ENCODE results near the gene PBOV1.

The PBOV1 gene

GRCh38 chr6:138182939-138183789 is 35.1 kb downstream of the PBOV1 start:
- Mint-ChIP-seq H3K9me3 (peaks cover 6% of the 10 kb centered on the region), H3K4me3 (no peak overlapping the region), H3K4me1 (ENCODE audit: low read depth) (no peaks in the 10 kb centered on the region), H3K27me3 (peaks cover 9% of the 10 kb centered on the region), H3K36me3 (ENCODE audit: low read depth) (no peaks in the 10 kb centered on the region), H3K27ac (no peak overlapping the region)
- intact Hi-C loops (cut with micrococcal nuclease): no loop called here

DNA sequence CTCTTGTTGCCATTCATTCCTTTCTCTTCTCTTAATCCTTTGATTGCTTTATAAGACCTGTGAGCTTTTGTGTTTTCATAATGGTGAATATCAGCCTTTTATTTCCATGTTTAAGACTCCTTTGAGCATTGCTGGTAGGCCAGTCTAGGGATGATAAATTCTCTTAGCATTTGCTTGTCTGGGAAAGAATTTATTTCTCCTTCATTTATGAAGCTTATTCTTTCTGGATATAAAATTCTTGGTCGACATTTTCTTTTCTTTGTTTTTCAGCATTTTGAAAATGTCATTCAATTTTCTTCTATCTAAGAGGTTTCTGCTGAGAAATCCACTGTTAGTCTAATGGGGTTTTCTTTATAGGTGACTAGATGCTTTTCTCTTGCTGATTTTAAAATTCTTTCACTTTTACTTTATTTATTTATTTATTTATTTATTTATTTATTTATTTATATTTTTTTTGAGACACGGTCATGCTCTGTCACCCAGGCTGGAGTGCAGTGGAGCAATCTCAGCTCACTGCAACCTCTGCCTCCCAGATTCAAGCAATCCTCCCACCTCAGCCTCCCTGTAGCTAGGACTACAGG is 41.5 kb downstream of the PBOV1 start:
- intact Hi-C loops (cut with micrococcal nuclease): no loop called here
- Mint-ChIP-seq H3K27me3 (peaks cover 14% of the 10 kb centered on the region), H3K9me3 (peaks cover 26% of the 10 kb centered on the region), H3K4me1 (ENCODE audit: low read depth) (no peaks in the 10 kb centered on the region), H3K4me3 (no peak overlapping the region), H3K27ac (no peak overlapping the region), H3K36me3 (ENCODE audit: low read depth) (no peaks in the 10 kb centered on the region)

DNA sequence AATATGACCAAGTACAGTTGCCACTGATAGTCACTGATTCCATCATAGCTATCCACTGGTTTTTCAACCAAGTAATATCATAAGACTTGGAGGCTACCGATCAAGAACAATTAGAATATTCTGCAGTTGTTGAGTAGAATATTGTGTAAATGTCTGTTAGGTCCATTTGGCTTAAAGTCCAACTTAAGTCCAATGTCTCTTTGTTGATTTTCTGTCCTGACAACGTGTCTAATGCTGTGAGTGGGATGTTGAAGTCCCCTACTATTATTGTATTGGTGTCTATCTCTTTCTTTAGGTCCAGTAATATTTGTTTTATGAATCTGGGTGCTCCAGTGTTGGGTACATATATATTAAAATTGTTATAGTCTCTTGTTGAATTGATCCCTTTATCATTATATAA is 42.7 kb downstream of the PBOV1 start:
- Mint-ChIP-seq H3K27me3 (peaks cover 12% of the 10 kb centered on the region), H3K36me3 (ENCODE audit: low read depth) (no peaks in the 10 kb centered on the region), H3K9me3 (peaks cover 26% of the 10 kb centered on the region), H3K27ac (no peak overlapping the region), H3K4me3 (no peak overlapping the region), H3K4me1 (ENCODE audit: low read depth) (no peaks in the 10 kb centered on the region)
- intact Hi-C loops (cut with micrococcal nuclease): no loop called here

Measured in dendritic cell treated with granulocyte-macrophage colony-stimulating factor and Interleukin-4, amounts not matched to agents 40 ng/mL and 50 ng/mL, for 4 days (primary cell).